ENCODE measurements around the gene BABAM2.

BABAM2 gene

GRCh38 chr2:28364610-28365009 lies 474.1 kb downstream of the BABAM2 start:
- peaks cover 0 to 94% (median 84%) of the 10 kb centered on the region in 4 experiments for H3K4me1 ChIP-seq (ENCODE audit: control extremely low read depth in 1 of 4, control insufficient read depth in 4 of 4, insufficient read depth in 4 of 4, low read length in 3 of 4)
- 100% methylated on average over 2 of the region's 3 CpGs for WGBS (ENCODE audit: insufficient coverage)
- H3K9me3 ChIP-seq (ENCODE audit: control extremely low read depth in 1 of 5, control insufficient read depth in 4 of 5, insufficient read depth in 2 of 5, low read depth in 1 of 5, low read length in 4 of 5) = no peaks in the 10 kb centered on the region
- DNase-seq = no peak
- H3K27me3 ChIP-seq (replicated peaks in 2 of 5; ENCODE audit: control insufficient read depth in 4 of 5, insufficient read depth in 5 of 5, low read length in 4 of 5) = no peaks in the 10 kb centered on the region
- CTCF ChIA-PET = interaction anchor here (0.9 to 17.7 kb wide), 3 partner anchors 17 to 32 kb away, joined by 5 to 253 read pairs (median 7); no protein-coding TSS in a partner anchor
- no peak overlapping the region for H3K4me3 ChIP-seq (ENCODE audit: control insufficient read depth in 1 of 7, extremely low read depth in 1 of 7, insufficient read depth in 4 of 7, low read depth in 2 of 7, low read length in 6 of 7)
- H3K36me3 ChIP-seq (ENCODE audit: control insufficient read depth in 4 of 4, insufficient read depth in 4 of 4, low read length in 3 of 4) = no peaks in the 10 kb centered on the region
- POLR2A ChIA-PET = interaction anchor here (1.2 to 3.1 kb wide), 4 partner anchors 8 to 25 kb away, joined by 5 to 37 read pairs (median 5); no protein-coding TSS in a partner anchor
- H3K27ac ChIP-seq (ENCODE audit: insufficient read depth in 1 of 2, low read depth in 1 of 2, low read length in 2 of 2, poor library complexity in 1 of 2, severe bottlenecking in 2 of 2) = no peak overlapping the region

GRCh38 chr2:28365158-28365557 lies 474.6 kb downstream of the BABAM2 start:
- 26% methylated on average over 6 of the region's 8 CpGs for WGBS (ENCODE audit: insufficient coverage)
- peak in 2 of 3 donors; percentile 53 to 54 for DNase-seq
- CTCF ChIA-PET = interaction anchor here (0.9 to 17.7 kb wide), 3 partner anchors 17 to 31 kb away, joined by 5 to 253 read pairs (median 7); no protein-coding TSS in a partner anchor
- Histone ChIP-seq H3K36me3 (ENCODE audit: control insufficient read depth in 4 of 4, insufficient read depth in 4 of 4, low read length in 3 of 4) (no peaks in the 10 kb centered on the region), H3K9me3 (ENCODE audit: control extremely low read depth in 1 of 5, control insufficient read depth in 4 of 5, insufficient read depth in 2 of 5, low read depth in 1 of 5, low read length in 4 of 5) (no peaks in the 10 kb centered on the region), H3K4me3 (ENCODE audit: control insufficient read depth in 1 of 7, extremely low read depth in 1 of 7, insufficient read depth in 4 of 7, low read depth in 2 of 7, low read length in 6 of 7) (no peak overlapping the region), H3K4me1 (ENCODE audit: control extremely low read depth in 1 of 4, control insufficient read depth in 4 of 4, insufficient read depth in 4 of 4, low read length in 3 of 4) (peaks cover 0 to 91% (median 82%) of the 10 kb centered on the region in 4 experiments), H3K27ac (ENCODE audit: insufficient read depth in 1 of 2, low read depth in 1 of 2, low read length in 2 of 2, poor library complexity in 1 of 2, severe bottlenecking in 2 of 2) (no peak overlapping the region), H3K27me3 (replicated peaks in 2 of 5; ENCODE audit: control insufficient read depth in 4 of 5, insufficient read depth in 5 of 5, low read length in 4 of 5) (no peaks in the 10 kb centered on the region)
- POLR2A ChIA-PET = interaction anchor here (1.2 to 3.1 kb wide), 5 partner anchors 9 to 25 kb away, joined by 5 to 37 read pairs (median 5); no protein-coding TSS in a partner anchor

- Histone ChIP-seq H3K27ac (ENCODE audit: insufficient read depth in 1 of 2, low read depth in 1 of 2, low read length in 2 of 2, poor library complexity in 1 of 2, severe bottlenecking in 2 of 2) (peak overlapping the region in 1 of 2 experiments; percentile 65), H3K9me3 (ENCODE audit: control extremely low read depth in 1 of 5, control insufficient read depth in 4 of 5, insufficient read depth in 2 of 5, low read depth in 1 of 5, low read length in 4 of 5) (no peaks in the 10 kb centered on the region), H3K4me1 (ENCODE audit: control extremely low read depth in 1 of 4, control insufficient read depth in 4 of 4, insufficient read depth in 4 of 4, low read length in 3 of 4) (peaks cover 0 to 86% (median 76%) of the 10 kb centered on the region in 4 experiments), H3K4me3 (ENCODE audit: control insufficient read depth in 1 of 7, extremely low read depth in 1 of 7, insufficient read depth in 4 of 7, low read depth in 2 of 7, low read length in 6 of 7) (peak overlapping the region in 3 of 7 experiments; percentile 3 to 59 (median 28)), H3K27me3 (replicated peaks in 2 of 5; ENCODE audit: control insufficient read depth in 4 of 5, insufficient read depth in 5 of 5, low read length in 4 of 5) (no peaks in the 10 kb centered on the region), H3K36me3 (ENCODE audit: control insufficient read depth in 4 of 4, insufficient read depth in 4 of 4, low read length in 3 of 4) (no peaks in the 10 kb centered on the region)
- ChIA-PET CTCF (interaction anchor here (0.9 to 17.7 kb wide), 2 partner anchors 11 to 16 kb away, joined by 3 to 253 read pairs; no protein-coding TSS in a partner anchor), POLR2A (interaction anchor here (0.7 to 3.1 kb wide), 7 partner anchors 10 to 411 kb away, joined by 3 to 37 read pairs (median 5); partner anchors contain the start of gene FOSL2)
- no peak for DNase-seq
- 61% methylated on average over 10 of the region's 10 CpGs for WGBS (ENCODE audit: insufficient coverage)
Measured at GRCh38 chr2:28366149-28366495, 475.6 kb downstream of the BABAM2 start.

- Histone ChIP-seq H3K4me3 (ENCODE audit: control insufficient read depth in 1 of 7, extremely low read depth in 1 of 7, insufficient read depth in 4 of 7, low read depth in 2 of 7, low read length in 6 of 7) (peak overlapping the region in 4 of 7 experiments; percentile 28 to 59 (median 36)), H3K27me3 (replicated peaks in 2 of 5; ENCODE audit: control insufficient read depth in 4 of 5, insufficient read depth in 5 of 5, low read length in 4 of 5) (no peaks in the 10 kb centered on the region), H3K4me1 (ENCODE audit: control extremely low read depth in 1 of 4, control insufficient read depth in 4 of 4, insufficient read depth in 4 of 4, low read length in 3 of 4) (peaks cover 0 to 82% (median 76%) of the 10 kb centered on the region in 4 experiments), H3K9me3 (ENCODE audit: control extremely low read depth in 1 of 5, control insufficient read depth in 4 of 5, insufficient read depth in 2 of 5, low read depth in 1 of 5, low read length in 4 of 5) (no peaks in the 10 kb centered on the region), H3K36me3 (ENCODE audit: control insufficient read depth in 4 of 4, insufficient read depth in 4 of 4, low read length in 3 of 4) (no peaks in the 10 kb centered on the region), H3K27ac (ENCODE audit: insufficient read depth in 1 of 2, low read depth in 1 of 2, low read length in 2 of 2, poor library complexity in 1 of 2, severe bottlenecking in 2 of 2) (peak overlapping the region in 1 of 2 experiments; percentile 65)
- ChIA-PET POLR2A (interaction anchor here (0.7 to 3.1 kb wide), 6 partner anchors 14 to 412 kb away, joined by 3 to 37 read pairs (median 6); partner anchors contain the start of gene FOSL2), CTCF (interaction anchor here (0.6 to 17.7 kb wide), 4 partner anchors 11 to 207 kb away, joined by 3 to 253 read pairs (median 3); no protein-coding TSS in a partner anchor)
- DNase-seq = peak; percentile 95 to 98 (median 97)
- WGBS (ENCODE audit: insufficient coverage) = 2% methylated on average over 17 of the region's 19 CpGs
Measured at GRCh38 chr2:28366496-28367282, 476.2 kb downstream of the BABAM2 start.

- Histone ChIP-seq H3K4me1 (ENCODE audit: control extremely low read depth in 1 of 4, control insufficient read depth in 4 of 4, insufficient read depth in 4 of 4, low read length in 3 of 4) (peaks cover 0 to 76% (median 71%) of the 10 kb centered on the region in 4 experiments), H3K27ac (ENCODE audit: insufficient read depth in 1 of 2, low read depth in 1 of 2, low read length in 2 of 2, poor library complexity in 1 of 2, severe bottlenecking in 2 of 2) (no peak overlapping the region), H3K36me3 (ENCODE audit: control insufficient read depth in 4 of 4, insufficient read depth in 4 of 4, low read length in 3 of 4) (no peaks in the 10 kb centered on the region), H3K27me3 (replicated peaks in 2 of 5; ENCODE audit: control insufficient read depth in 4 of 5, insufficient read depth in 5 of 5, low read length in 4 of 5) (no peaks in the 10 kb centered on the region), H3K9me3 (ENCODE audit: control extremely low read depth in 1 of 5, control insufficient read depth in 4 of 5, insufficient read depth in 2 of 5, low read depth in 1 of 5, low read length in 4 of 5) (no peaks in the 10 kb centered on the region), H3K4me3 (ENCODE audit: control insufficient read depth in 1 of 7, extremely low read depth in 1 of 7, insufficient read depth in 4 of 7, low read depth in 2 of 7, low read length in 6 of 7) (no peak overlapping the region)
- POLR2A ChIA-PET = interaction anchor here (0.7 to 3.1 kb wide), 5 partner anchors 11 to 413 kb away, joined by 3 to 37 read pairs (median 7); partner anchors contain the start of gene FOSL2
- WGBS (ENCODE audit: insufficient coverage) = 65% methylated on average over 14 of the region's 19 CpGs
- CTCF ChIA-PET = interaction anchor here (1.0 to 17.7 kb wide), 4 partner anchors 10 to 25 kb away, joined by 3 to 253 read pairs (median 3); partner anchors contain the start of gene FOSL2
- no peak for DNase-seq
Measured at GRCh38 chr2:28367667-28368356, 477.3 kb downstream of the BABAM2 start.

GRCh38 chr2:28368357-28368798 lies 477.8 kb downstream of the BABAM2 start:
- Histone ChIP-seq H3K27ac (ENCODE audit: insufficient read depth in 1 of 2, low read depth in 1 of 2, low read length in 2 of 2, poor library complexity in 1 of 2, severe bottlenecking in 2 of 2) (no peak overlapping the region), H3K4me1 (ENCODE audit: control extremely low read depth in 1 of 4, control insufficient read depth in 4 of 4, insufficient read depth in 4 of 4, low read length in 3 of 4) (peaks cover 0 to 70% (median 66%) of the 10 kb centered on the region in 4 experiments), H3K9me3 (ENCODE audit: control extremely low read depth in 1 of 5, control insufficient read depth in 4 of 5, insufficient read depth in 2 of 5, low read depth in 1 of 5, low read length in 4 of 5) (no peaks in the 10 kb centered on the region), H3K36me3 (ENCODE audit: control insufficient read depth in 4 of 4, insufficient read depth in 4 of 4, low read length in 3 of 4) (no peaks in the 10 kb centered on the region), H3K4me3 (ENCODE audit: control insufficient read depth in 1 of 7, extremely low read depth in 1 of 7, insufficient read depth in 4 of 7, low read depth in 2 of 7, low read length in 6 of 7) (no peak overlapping the region), H3K27me3 (replicated peaks in 2 of 5; ENCODE audit: control insufficient read depth in 4 of 5, insufficient read depth in 5 of 5, low read length in 4 of 5) (no peaks in the 10 kb centered on the region)
- POLR2A ChIA-PET = interaction anchor here (0.7 to 2.5 kb wide), 4 partner anchors 10 to 414 kb away, joined by 3 to 10 read pairs (median 5); partner anchors contain the start of gene FOSL2
- CTCF ChIA-PET = interaction anchor here (1.0 to 17.7 kb wide), 5 partner anchors 9 to 24 kb away, joined by 3 to 253 read pairs (median 3); partner anchors contain the start of gene FOSL2
- WGBS (ENCODE audit: insufficient coverage) = 97% methylated on average over 8 of the region's 9 CpGs
- DNase-seq = no peak

Measured in common myeloid progenitor, CD34-positive (primary cell).